CD4-positive, alpha-beta T cell (primary cell): ENCODE results near the gene SHH. TPM values are rescaled to one million over a fixed set of nuclear protein-coding genes. Genes with fewer than 3 reads are reported as not detected.

Experiments
- ATAC-seq: fragments of 200-7000 bp; cut with Tn5 transposase; one replicate; pipeline ENCODE4 v1.10.0; 2022; ENCODE audit warnings: mild to moderate bottlenecking; ENCODE audit not compliant: poor library complexity
- CTCF ChIA-PET: fragments of 350-600 bp; sonication (Branson Sonifier 250); formaldehyde crosslinking; loops from one replicate; lab custom pipeline; 2021; ENCODE audit warnings: antibody characterized with exemption, inconsistent platforms; lab: Charles Lee
- POLR2A ChIA-PET: fragments of 350-600 bp; sonication (Branson Sonifier 250); formaldehyde crosslinking; loops from one replicate; lab custom pipeline; 2021; ENCODE audit warnings: antibody characterized with exemption, inconsistent platforms; lab: Charles Lee
- DNase-seq, 14 experiments: peaks; one replicate each; pipeline ENCODE4 v3.0.0-alpha.2; 2013 to 2020; ENCODE audit warnings: mixed read lengths in 2 of 14
- H3K27ac ChIP-seq, 2 donors: one replicate each; pipeline versions ENCODE4 v1.5.1 to v1.7.0; 2013; ENCODE audit warnings: low read length in 2 of 2, low read depth in 1 of 2, mild to moderate bottlenecking in 1 of 2
- H3K27me3 ChIP-seq, 2 experiments: 1 replicate in 1 of 2; 2 replicates in 1 of 2; pipeline versions ENCODE4 v1.6.1 to v1.7.0; 2013; ENCODE audit warnings: low read length in 2 of 2, control low read depth in 1 of 2, mild to moderate bottlenecking in 1 of 2, moderate library complexity in 1 of 2; ENCODE audit not compliant: insufficient read depth in 2 of 2, control insufficient read depth in 1 of 2
- H3K36me3 ChIP-seq: one replicate; pipeline ENCODE4 v1.6.1; 2013; ENCODE audit warnings: low read length, control low read depth; ENCODE audit not compliant: insufficient read depth
- H3K4me1 ChIP-seq: one replicate; pipeline ENCODE4 v1.6.1; 2013; ENCODE audit warnings: low read length, control low read depth; ENCODE audit not compliant: insufficient read depth
- H3K4me3 ChIP-seq: one replicate; pipeline ENCODE4 v1.5.1; 2013; ENCODE audit warnings: mild to moderate bottlenecking, low read length, moderate library complexity
- H3K9me3 ChIP-seq, 2 experiments: 1 replicate in 1 of 2; 2 replicates in 1 of 2; pipeline versions ENCODE4 v1.6.1 to v1.7.0; 2013; ENCODE audit warnings: low read length in 2 of 2, mild to moderate bottlenecking in 2 of 2, control low read depth in 1 of 2, moderate library complexity in 1 of 2; ENCODE audit not compliant: control insufficient read depth in 1 of 2, insufficient read depth in 1 of 2
- H3K27ac Mint-ChIP-seq: one replicate; pipeline ENCODE4 v1.8.0; 2020; ENCODE audit warnings: mixed read lengths
- H3K27me3 Mint-ChIP-seq: one replicate; pipeline ENCODE4 v1.8.0; 2021; ENCODE audit warnings: mixed read lengths
- H3K36me3 Mint-ChIP-seq: one replicate; pipeline ENCODE4 v1.8.0; 2021; ENCODE audit warnings: low read depth, mixed read lengths
- H3K4me1 Mint-ChIP-seq: one replicate; pipeline ENCODE4 v1.8.0; 2021; ENCODE audit warnings: low read depth, mixed read lengths
- H3K4me3 Mint-ChIP-seq: one replicate; pipeline ENCODE4 v1.8.0; 2020; ENCODE audit warnings: mild to moderate bottlenecking, mixed read lengths
- H3K9me3 Mint-ChIP-seq: one replicate; pipeline ENCODE4 v1.8.0; 2020; ENCODE audit warnings: mixed read lengths
- intact Hi-C, 2 experiments: fragments of 100-400 bp; cut with DNase I in 1 of 2; cut with micrococcal nuclease in 1 of 2; formaldehyde crosslinking; loops; one replicate each; pipeline versions ENCODE4 v1.15.1 to v1.9.0; 2023 to 2025; cut with DNase I, micrococcal nuclease
- total RNA-seq, 174 experiments: library from RNA in 2 of 174; stranded (reverse) in 2 of 174; gene quantifications; one replicate each; pipeline ENCODE4 v1.2.3 and lab custom pipeline; 2021 to 2026
- TF ChIP-seq, protein P1 (sequence below): fragments of 200-600 bp; IDR thresholded peaks from one replicate; pipeline ENCODE4 v1.8.0; 2022; ENCODE audit warnings: antibody characterized with exemption, mild to moderate bottlenecking

SHH gene
- total RNA-seq, 2 experiments from 2014 or later = not detected

DNA sequence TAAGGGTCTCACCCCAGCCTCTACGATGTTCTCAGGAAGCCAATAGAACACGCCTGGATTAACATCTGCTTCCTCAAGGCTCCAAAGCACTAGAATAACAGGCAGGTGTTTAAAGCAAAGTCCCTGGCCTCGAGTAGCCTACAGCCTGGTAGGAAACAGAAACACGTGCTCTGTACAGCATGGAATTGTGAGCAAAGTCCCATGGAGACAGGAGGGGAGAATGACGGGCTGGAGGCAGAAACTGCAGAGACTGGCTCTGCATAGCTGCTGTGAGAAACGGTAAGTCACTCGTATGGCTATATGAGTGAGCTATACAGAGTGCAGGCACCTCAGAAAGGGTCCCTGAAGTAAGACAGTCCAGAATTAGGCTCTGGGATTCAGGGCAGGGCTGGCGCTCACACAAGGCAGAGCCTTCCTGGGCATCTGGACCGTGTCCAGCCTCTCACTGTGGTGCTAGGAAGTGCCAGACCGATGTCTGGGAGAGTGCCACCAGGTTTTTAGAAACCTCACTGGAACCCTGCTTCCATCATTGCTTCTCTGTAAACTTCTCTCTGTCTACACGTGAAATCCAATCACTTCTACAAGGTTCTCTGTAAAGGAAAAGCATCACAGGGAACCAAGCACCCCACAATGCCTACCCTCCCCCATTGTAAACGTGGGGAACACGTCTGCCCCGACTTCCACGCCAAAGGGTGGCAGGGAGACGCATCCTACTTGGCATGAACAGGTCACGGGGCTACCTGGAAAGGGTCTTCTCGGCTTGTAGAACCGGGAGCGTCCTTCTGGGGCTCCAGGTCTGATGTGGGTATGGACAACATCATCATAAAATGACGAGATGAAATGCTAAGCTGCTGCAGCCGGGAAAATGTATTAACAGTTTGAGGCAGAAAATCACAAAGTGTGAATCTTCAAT, 38.8 kb upstream of the SHH start:
- H3K36me3 Mint-ChIP-seq = no peaks in the 10 kb centered on the region
- Histone ChIP-seq H3K27ac (no peak overlapping the region), H3K36me3 (no peaks in the 10 kb centered on the region), H3K9me3 (no peaks in the 10 kb centered on the region), H3K4me1 (no peaks in the 10 kb centered on the region), H3K27me3 (peaks cover 4 to 7% of the 10 kb centered on the region in 2 experiments), H3K4me3 (no peak overlapping the region)
- ATAC-seq (no peak), DNase-seq (no peak)
- H3K4me3 Mint-ChIP-seq = no peak overlapping the region
- TF ChIP-seq, protein P1, sequence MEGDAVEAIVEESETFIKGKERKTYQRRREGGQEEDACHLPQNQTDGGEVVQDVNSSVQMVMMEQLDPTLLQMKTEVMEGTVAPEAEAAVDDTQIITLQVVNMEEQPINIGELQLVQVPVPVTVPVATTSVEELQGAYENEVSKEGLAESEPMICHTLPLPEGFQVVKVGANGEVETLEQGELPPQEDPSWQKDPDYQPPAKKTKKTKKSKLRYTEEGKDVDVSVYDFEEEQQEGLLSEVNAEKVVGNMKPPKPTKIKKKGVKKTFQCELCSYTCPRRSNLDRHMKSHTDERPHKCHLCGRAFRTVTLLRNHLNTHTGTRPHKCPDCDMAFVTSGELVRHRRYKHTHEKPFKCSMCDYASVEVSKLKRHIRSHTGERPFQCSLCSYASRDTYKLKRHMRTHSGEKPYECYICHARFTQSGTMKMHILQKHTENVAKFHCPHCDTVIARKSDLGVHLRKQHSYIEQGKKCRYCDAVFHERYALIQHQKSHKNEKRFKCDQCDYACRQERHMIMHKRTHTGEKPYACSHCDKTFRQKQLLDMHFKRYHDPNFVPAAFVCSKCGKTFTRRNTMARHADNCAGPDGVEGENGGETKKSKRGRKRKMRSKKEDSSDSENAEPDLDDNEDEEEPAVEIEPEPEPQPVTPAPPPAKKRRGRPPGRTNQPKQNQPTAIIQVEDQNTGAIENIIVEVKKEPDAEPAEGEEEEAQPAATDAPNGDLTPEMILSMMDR = no peak
- POLR2A ChIA-PET = no interaction called here
- CTCF ChIA-PET = no interaction called here
- intact Hi-C loops = no loop called here
- no peaks in the 10 kb centered on the region for H3K4me1 Mint-ChIP-seq
- H3K27ac Mint-ChIP-seq = no peak overlapping the region
- peaks cover 15% of the 10 kb centered on the region for H3K27me3 Mint-ChIP-seq
- no peaks in the 10 kb centered on the region for H3K9me3 Mint-ChIP-seq

DNA sequence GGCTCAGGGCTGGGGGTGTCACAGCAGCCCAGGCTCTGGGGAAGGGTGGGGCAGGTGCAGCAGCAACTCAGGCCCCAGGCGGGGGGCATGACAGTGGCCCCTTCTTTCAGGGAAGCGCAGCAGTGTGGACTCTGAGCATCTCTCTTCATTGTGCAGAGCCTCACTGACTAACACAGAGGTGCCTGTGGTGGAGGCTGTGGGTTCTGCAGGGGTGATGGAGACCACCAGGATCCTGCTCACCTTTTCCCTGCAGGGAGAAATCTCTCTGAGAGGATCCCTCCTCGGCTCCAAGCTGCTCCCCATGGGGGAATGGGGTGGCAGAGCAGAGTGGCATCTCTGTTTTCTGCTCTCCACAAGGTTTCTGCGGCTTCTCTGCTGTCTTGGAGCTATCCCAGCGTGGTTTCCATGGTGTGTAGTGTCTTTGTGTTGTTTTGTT, 37.8 kb upstream of the SHH start:
- DNase-seq (no peak), ATAC-seq (no peak)
- H3K4me1 ChIP-seq = no peaks in the 10 kb centered on the region
- no peaks in the 10 kb centered on the region for H3K9me3 Mint-ChIP-seq
- intact Hi-C loops = no loop called here
- H3K36me3 Mint-ChIP-seq = no peaks in the 10 kb centered on the region
- peaks cover 4 to 7% of the 10 kb centered on the region in 2 experiments for H3K27me3 ChIP-seq
- H3K27me3 Mint-ChIP-seq = peaks cover 15% of the 10 kb centered on the region
- no peak overlapping the region for H3K27ac Mint-ChIP-seq
- no peaks in the 10 kb centered on the region for H3K9me3 ChIP-seq
- no peaks in the 10 kb centered on the region for H3K36me3 ChIP-seq
- TF ChIP-seq, protein P1 = no peak
- no peaks in the 10 kb centered on the region for H3K4me1 Mint-ChIP-seq
- ChIA-PET CTCF (no interaction called here), POLR2A (no interaction called here)
- H3K4me3 ChIP-seq = no peak overlapping the region
- H3K27ac ChIP-seq = no peak overlapping the region
- H3K4me3 Mint-ChIP-seq = no peak overlapping the region

DNA sequence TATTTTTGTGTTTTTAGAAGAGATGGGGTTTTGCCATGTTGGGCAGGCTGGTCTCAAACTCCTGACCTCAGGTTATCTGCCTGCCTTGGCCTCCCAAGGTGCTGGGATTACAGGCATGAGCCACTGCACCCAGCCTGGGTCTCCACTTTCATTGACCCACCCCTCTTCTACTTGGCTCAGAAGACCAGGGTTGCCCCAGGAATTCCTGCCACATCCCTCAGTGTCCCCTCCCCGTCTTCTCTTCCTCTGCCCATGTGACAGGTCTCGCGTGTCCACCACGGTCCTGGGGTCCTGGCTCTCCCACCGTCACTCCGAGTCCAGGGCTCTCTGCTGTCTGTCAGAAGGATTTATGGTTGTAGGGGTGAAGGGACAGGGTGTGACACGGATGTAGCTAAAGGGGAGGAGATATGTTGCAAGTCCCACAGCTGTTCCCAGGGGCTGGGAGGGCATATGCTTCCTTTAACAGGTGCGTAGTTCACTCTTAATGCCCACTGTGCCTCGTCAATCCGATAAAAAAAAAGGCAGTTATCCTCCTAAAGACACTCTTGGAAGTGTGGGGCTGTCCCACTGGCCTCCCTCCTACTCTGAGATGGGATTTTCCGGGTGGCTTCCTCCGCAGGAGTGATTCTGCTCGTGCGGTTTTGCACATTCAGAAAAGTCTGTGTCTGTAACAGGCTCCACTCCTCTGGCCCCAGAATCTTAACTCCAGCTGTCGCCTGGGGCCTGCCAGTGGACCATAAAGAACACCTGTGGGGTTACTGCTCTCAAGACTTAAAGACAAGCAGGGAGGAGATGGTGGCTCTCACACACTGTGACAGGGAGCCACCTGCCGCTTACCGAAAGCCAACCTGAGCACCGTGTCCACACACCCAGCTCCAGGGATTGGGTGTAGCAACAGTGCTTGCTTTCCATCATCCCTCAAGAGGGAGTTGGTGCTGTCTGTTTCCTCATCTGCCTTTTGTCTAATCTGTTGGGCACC, 36.7 kb upstream of the SHH start:
- no peaks in the 10 kb centered on the region for H3K36me3 ChIP-seq
- CTCF ChIA-PET = no interaction called here
- Mint-ChIP-seq H3K36me3 (no peaks in the 10 kb centered on the region), H3K4me3 (no peak overlapping the region), H3K27me3 (peaks cover 15% of the 10 kb centered on the region), H3K4me1 (no peaks in the 10 kb centered on the region), H3K9me3 (no peaks in the 10 kb centered on the region), H3K27ac (no peak overlapping the region)
- H3K4me1 ChIP-seq = no peaks in the 10 kb centered on the region
- ATAC-seq (no peak), DNase-seq (no peak)
- H3K9me3 ChIP-seq = peaks cover 0 to 3% of the 10 kb centered on the region in 2 experiments
- POLR2A ChIA-PET = no interaction called here
- intact Hi-C loops = no loop called here
- TF ChIP-seq, protein P1 = no peak
- H3K27ac ChIP-seq = no peak overlapping the region
- H3K4me3 ChIP-seq = no peak overlapping the region
- H3K27me3 ChIP-seq = peaks cover 4 to 7% of the 10 kb centered on the region in 2 experiments
